ENCODE measurements around the gene SEC61A2. TPM values are rescaled to one million over a fixed set of nuclear protein-coding genes. Genes with fewer than 3 reads are reported as not detected.

SEC61A2 gene
- total and polyA plus RNA-seq, 2 of the 8 experiments (the other 6 are each of a cell fraction or from before 2014, with no cell fraction given): 18.2 to 19.2 TPM

- H3K27ac ChIP-seq (ENCODE audit: low read depth, low read length): no peak overlapping the region
- 89% methylated on average over 6 of the region's 6 CpGs; no CpG with 5 or more reads in 1 of the 2 experiments for WGBS, 2 experiments (ENCODE audit: extremely low coverage in 1 of 2, insufficient coverage in 1 of 2, insufficient read length in 1 of 2, insufficient replicate concordance in 2 of 2, low coverage in 1 of 2, low lambda C conversion rate in 2 of 2, missing lambda C conversion rate in 1 of 2)
Measured at GRCh38 chr10:12165999-12166775, 36.7 kb downstream of the SEC61A2 start.

More at GRCh38 chr10:12165999-12166775, 36.7 kb downstream of the SEC61A2 start:
- Histone ChIP-seq H2BK120ac (replicated peaks; ENCODE audit: low read depth, low read length) (no peak overlapping the region), H3K79me2 (ENCODE audit: control insufficient read depth in 1 of 2, insufficient read depth in 2 of 2, low read length in 2 of 2) (no peaks in the 10 kb centered on the region), H4K20me1 (replicated peaks in 1 of 2; ENCODE audit: control insufficient read depth in 1 of 2, insufficient read depth in 2 of 2, low read length in 2 of 2) (no peaks in the 10 kb centered on the region), H3K4ac (replicated peaks; ENCODE audit: insufficient read length, low read depth, low read length) (no peak overlapping the region), H2BK15ac (ENCODE audit: low read length) (no peak overlapping the region), H3K79me1 (ENCODE audit: low read depth, low read length) (no peaks in the 10 kb centered on the region), H3K9me3 (ENCODE audit: insufficient read depth in 2 of 2, low read depth in 1 of 2, low read length in 1 of 2) (no peaks in the 10 kb centered on the region), H3K18ac (ENCODE audit: extremely low read depth, low read length) (no peak overlapping the region), H3K23me2 (ENCODE audit: low read depth, low read length) (no peaks in the 10 kb centered on the region), H3K9ac (replicated peaks in 1 of 4; ENCODE audit: extremely low read depth in 1 of 4, low read depth in 3 of 4, low read length in 3 of 4) (no peak overlapping the region), H4K91ac (replicated peaks; ENCODE audit: insufficient read length, low read length) (no peak overlapping the region), H3K4me2 (ENCODE audit: insufficient read depth in 1 of 2, low read depth in 2 of 2, low read length in 2 of 2) (no peak overlapping the region), H2AFZ (ENCODE audit: low read length) (no peak overlapping the region), H3K14ac (ENCODE audit: insufficient read length) (no peak overlapping the region), H2BK20ac (ENCODE audit: low read length) (no peak overlapping the region), H2BK12ac (ENCODE audit: low read depth, low read length) (no peak overlapping the region), H3K4me3 (ENCODE audit: extremely low read depth in 1 of 4, insufficient read depth in 2 of 4, low read depth in 3 of 4, low read length in 4 of 4) (no peak overlapping the region), H4K8ac (ENCODE audit: extremely low read depth, insufficient read depth, low read length) (no peak overlapping the region), H4K5ac (ENCODE audit: insufficient read length, low read depth, low read length) (no peak overlapping the region), H3K23ac (ENCODE audit: insufficient read length) (no peak overlapping the region), H3K27me3 (replicated peaks in 1 of 4; ENCODE audit: control insufficient read depth in 3 of 4, extremely low read depth in 1 of 4, insufficient read depth in 3 of 4, low read length in 3 of 4) (no peaks in the 10 kb centered on the region), H3K36me3 (ENCODE audit: control insufficient read depth in 2 of 4, insufficient read depth in 4 of 4, low read length in 3 of 4) (peaks cover under 1 to 70% (median 26%) of the 10 kb centered on the region in 4 experiments; a peak in 7 of 8 replicates), H2BK5ac (ENCODE audit: low read depth, low read length) (no peak overlapping the region), H3K56ac (replicated peaks; ENCODE audit: insufficient read length, low read depth, low read length) (no peak overlapping the region), H3K4me1 (replicated peaks in 1 of 4; ENCODE audit: control insufficient read depth in 3 of 4, insufficient read depth in 4 of 4, low read length in 3 of 4) (no peaks in the 10 kb centered on the region), H2AK5ac (ENCODE audit: low read depth, low read length) (no peak overlapping the region)
- POLR2A ChIA-PET (ENCODE audit: partially characterized antibody): interaction anchor here (0.8 to 2.1 kb wide), 4 partner anchors 14 to 63 kb away, joined by 3 to 6 read pairs (median 3); no protein-coding TSS in a partner anchor
- no peak for FAIRE-seq
- DNase-seq (ENCODE audit: low read depth in 1 of 2, low spot score in 2 of 2): no peak
- CTCF ChIA-PET (ENCODE audit: partially characterized antibody): no interaction called here
- TF ChIP-seq RFX5 (IDR thresholded peaks at IDR 0.05; ENCODE audit: borderline replicate concordance, low read depth, low read length) (no peak), HDAC2 (IDR thresholded peaks at IDR 0.05; ENCODE audit: borderline replicate concordance in 1 of 2, low read depth in 2 of 2, low read length in 2 of 2) (no peak), POLR2A (IDR thresholded peaks at IDR 0.05; ENCODE audit: control extremely low read depth in 1 of 2, low read depth in 2 of 2, low read length in 2 of 2) (0 out of 3 replicates have a peak, but pooled peaks of 1 of the 2 experiments have one; percentile 27), ATF2 (IDR thresholded peaks at IDR 0.05; ENCODE audit: low read length) (no peak), TEAD4 (IDR thresholded peaks at IDR 0.05; ENCODE audit: low read depth, low read length) (no peak)

Measured in H1 (cell line).